T-helper 9 cell (primary cell): Measurements from ENCODE around the gene SIGLECL1.

Experiments used
- DNase-seq: peaks from one replicate; pipeline ENCODE4 v3.0.0-alpha.2; 2020

The SIGLECL1 gene

GRCh38 chr19:51253088-51253806, 2.4 kb downstream of the SIGLECL1 start:
- DNase-seq = no peak

- DNase-seq = no peak
Measured at GRCh38 chr19:51256155-51256625, 5.3 kb downstream of the SIGLECL1 start.

- DNase-seq = no peak
Measured at GRCh38 chr19:51257471-51257870, 6.6 kb downstream of the SIGLECL1 start.

- no peak for DNase-seq
Measured at GRCh38 chr19:51258165-51259160, 7.6 kb downstream of the SIGLECL1 start.

- no peak for DNase-seq
Measured at GRCh38 chr19:51259348-51260245, 8.7 kb downstream of the SIGLECL1 start.

- no peak for DNase-seq
Measured at GRCh38 chr19:51263808-51264207, 12.9 kb downstream of the SIGLECL1 start.

GRCh38 chr19:51271067-51271466, 20.2 kb downstream of the SIGLECL1 start:
- DNase-seq = no peak

GRCh38 chr19:51272183-51272810, 21.4 kb downstream of the SIGLECL1 start:
- DNase-seq = no peak

- DNase-seq = no peak
Measured at GRCh38 chr19:51274049-51274770, 23.3 kb downstream of the SIGLECL1 start.

GRCh38 chr19:51277112-51277511, 26.2 kb downstream of the SIGLECL1 start:
- no peak for DNase-seq

GRCh38 chr19:51282335-51282734, 31.5 kb downstream of the SIGLECL1 start:
- no peak for DNase-seq

GRCh38 chr19:51285682-51286081, 34.8 kb downstream of the SIGLECL1 start:
- no peak for DNase-seq

GRCh38 chr19:51289635-51290034, 38.8 kb downstream of the SIGLECL1 start:
- DNase-seq = no peak

GRCh38 chr19:51292971-51293370, 42.1 kb downstream of the SIGLECL1 start:
- DNase-seq = no peak

- no peak for DNase-seq
Measured at GRCh38 chr19:51293571-51294210, 42.8 kb downstream of the SIGLECL1 start.

GRCh38 chr19:51294211-51294976, 43.5 kb downstream of the SIGLECL1 start:
- no peak for DNase-seq

- no peak for DNase-seq
Measured at GRCh38 chr19:51294977-51295375, 44.1 kb downstream of the SIGLECL1 start.

GRCh38 chr19:51295382-51296126, 44.7 kb downstream of the SIGLECL1 start:
- no peak for DNase-seq
